GM12874 (cell line): ENCODE data around the gene CAV2.

Source experiments
- CTCF ChIP-seq: IDR thresholded peaks from 2 replicates; pipeline ENCODE4 v1.5.1; 2011; ENCODE audit warnings: low read depth, mild to moderate bottlenecking, control low read depth, low read length, moderate library complexity; ENCODE audit not compliant: insufficient read depth

CAV2 gene

GRCh38 chr7:116463956-116464355, 35.6 kb upstream of the CAV2 start:
- no peak for TF ChIP-seq CTCF

GRCh38 chr7:116464375-116464774, 35.2 kb upstream of the CAV2 start:
- TF ChIP-seq CTCF = no peak

- no peak for TF ChIP-seq CTCF
Observed at GRCh38 chr7:116465125-116465524, 34.4 kb upstream of the CAV2 start.

- no peak for TF ChIP-seq CTCF
Observed at GRCh38 chr7:116468534-116468933, 31.0 kb upstream of the CAV2 start.

- no peak for TF ChIP-seq CTCF
Observed at GRCh38 chr7:116477625-116478024, 21.9 kb upstream of the CAV2 start.

- TF ChIP-seq CTCF = no peak
Observed at GRCh38 chr7:116478834-116479233, 20.7 kb upstream of the CAV2 start.

GRCh38 chr7:116483271-116483942, 16.1 kb upstream of the CAV2 start:
- TF ChIP-seq CTCF = no peak
